Nephron progenitor cell (in vitro differentiated cells): ENCODE data around the gene F7.
"Not testable (repeated sequence)": the region's sequence is repeated elsewhere in the genome, so short reads cannot be mapped to it uniquely, and the experiment has no call there.

Experiments
- DNase-seq: peaks from one replicate; pipeline ENCODE4 v3.0.0; 2021
- H3K27ac Mint-ChIP-seq: 2 replicates; pipeline ENCODE4 v1.8.0; 2021; ENCODE audit warnings: mild to moderate bottlenecking, moderate library complexity, mixed read lengths
- H3K27me3 Mint-ChIP-seq: 2 replicates; pipeline ENCODE4 v1.8.0; 2021; ENCODE audit warnings: mild to moderate bottlenecking, low read depth, mixed read lengths; ENCODE audit not compliant: poor library complexity
- H3K36me3 Mint-ChIP-seq: 2 replicates; pipeline ENCODE4 v1.8.0; 2021; ENCODE audit warnings: low read depth, mixed read lengths
- H3K4me1 Mint-ChIP-seq: 2 replicates; pipeline ENCODE4 v1.8.0; 2021; ENCODE audit warnings: mixed read lengths
- H3K4me3 Mint-ChIP-seq: 2 replicates; pipeline ENCODE4 v1.8.0; 2021; ENCODE audit warnings: mild to moderate bottlenecking, moderate library complexity, mixed read lengths
- H3K9me3 Mint-ChIP-seq: 2 replicates; pipeline ENCODE4 v1.8.0; 2021; ENCODE audit warnings: mild to moderate bottlenecking, moderate library complexity, mixed read lengths
- CTCF ChIP-seq: fragments of 200-600 bp; sonication (generic); IDR thresholded peaks from 2 replicates; pipeline ENCODE4 v1.5.0; 2021; ENCODE audit warnings: antibody characterized with exemption

F7 gene

GRCh38 chr13:113096052-113096744 is 9.4 kb upstream of the F7 start:
- Mint-ChIP-seq H3K4me3 (no peak overlapping the region), H3K36me3 (peaks cover 7% of the 10 kb centered on the region), H3K4me1 (peaks cover 4% of the 10 kb centered on the region), H3K27ac (no peak overlapping the region), H3K27me3 (peaks cover 11% of the 10 kb centered on the region), H3K9me3 (no peaks in the 10 kb centered on the region)
- no peak for DNase-seq
- no peak for TF ChIP-seq CTCF

- Mint-ChIP-seq H3K9me3 (no peaks in the 10 kb centered on the region), H3K27ac (no peak overlapping the region), H3K36me3 (peaks cover 7% of the 10 kb centered on the region)
Measured at GRCh38 chr13:113096745-113097305, 8.8 kb upstream of the F7 start.

DNA sequence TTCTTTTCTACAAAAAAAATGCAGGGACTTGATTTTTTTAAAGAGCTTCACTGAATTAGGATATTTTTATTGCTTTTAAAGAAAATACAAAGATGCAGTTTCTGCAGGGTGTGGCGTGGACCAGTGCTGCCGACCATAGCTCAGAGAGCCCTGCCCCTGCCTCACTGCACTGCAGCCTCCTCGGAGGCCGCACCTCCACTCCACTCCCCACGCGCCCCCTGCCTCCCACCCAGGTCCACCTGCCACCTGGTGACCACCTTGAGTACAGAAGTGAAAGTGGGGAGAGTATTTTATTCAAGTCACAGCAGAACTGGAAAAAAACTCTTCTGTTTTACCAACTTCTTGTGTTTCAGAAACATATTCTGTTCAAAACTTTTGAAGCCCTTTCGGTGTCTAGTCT is 7.9 kb upstream of the F7 start:
- Mint-ChIP-seq H3K36me3 (peaks cover 7% of the 10 kb centered on the region), H3K9me3 (no peaks in the 10 kb centered on the region), H3K27me3 (peaks cover 11% of the 10 kb centered on the region), H3K4me1 (peaks cover 3% of the 10 kb centered on the region), H3K4me3 (no peak overlapping the region), H3K27ac (no peak overlapping the region)
- DNase-seq = no peak
- no peak for TF ChIP-seq CTCF

More at GRCh38 chr13:113096745-113097305, 8.8 kb upstream of the F7 start:
- no peak for DNase-seq
- TF ChIP-seq CTCF = no peak
- no peak overlapping the region for H3K4me3 Mint-ChIP-seq
- H3K4me1 Mint-ChIP-seq = peaks cover 3% of the 10 kb centered on the region
- H3K27me3 Mint-ChIP-seq = peaks cover 11% of the 10 kb centered on the region

GRCh38 chr13:113098162-113098732 is 7.3 kb upstream of the F7 start:
- no peak for DNase-seq
- Mint-ChIP-seq H3K27me3 (peaks cover 11% of the 10 kb centered on the region), H3K27ac (no peak overlapping the region), H3K4me3 (no peak overlapping the region), H3K36me3 (peaks cover 7% of the 10 kb centered on the region), H3K9me3 (no peaks in the 10 kb centered on the region), H3K4me1 (peaks cover 3% of the 10 kb centered on the region)
- no peak for TF ChIP-seq CTCF

- peaks cover 1% of the 10 kb centered on the region for H3K4me1 Mint-ChIP-seq
- no peak for TF ChIP-seq CTCF
- no peak overlapping the region for H3K4me3 Mint-ChIP-seq
- peaks cover 11% of the 10 kb centered on the region for H3K27me3 Mint-ChIP-seq
- no peaks in the 10 kb centered on the region for H3K9me3 Mint-ChIP-seq
- DNase-seq = no peak
- peaks cover 7% of the 10 kb centered on the region for H3K36me3 Mint-ChIP-seq
- H3K27ac Mint-ChIP-seq = no peak overlapping the region
Measured at GRCh38 chr13:113099142-113099541, 6.4 kb upstream of the F7 start.

DNA sequence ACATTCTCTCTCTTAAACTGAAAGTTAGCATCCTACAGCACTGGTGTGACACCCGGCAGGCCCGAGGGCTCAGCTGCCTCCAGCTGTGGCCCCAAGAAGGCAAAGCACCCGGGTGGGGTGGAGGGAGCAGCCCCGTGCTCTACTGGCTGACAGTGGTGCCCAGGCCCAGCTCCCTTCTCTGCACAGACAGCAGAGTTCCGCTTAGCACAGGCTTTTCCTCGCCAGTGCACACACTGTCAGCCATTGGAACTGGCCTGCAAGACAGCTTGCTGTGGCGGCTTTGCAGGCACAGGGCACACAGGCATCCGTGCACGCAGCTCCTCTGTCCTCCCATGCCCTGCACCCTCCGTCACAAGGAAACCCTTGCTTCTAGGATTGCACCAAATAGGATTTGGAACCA is 3.3 kb upstream of the F7 start:
- not testable (repeated sequence) for DNase-seq, H3K9me3 Mint-ChIP-seq, H3K4me3 Mint-ChIP-seq, H3K27ac Mint-ChIP-seq, H3K36me3 Mint-ChIP-seq
- Mint-ChIP-seq H3K4me1 (peaks cover 11% of the 10 kb centered on the region), H3K27me3 (peaks cover 16% of the 10 kb centered on the region)
